Stimulated activated CD4-positive, alpha-beta T cell treated with anti-CD3 and anti-CD28 coated beads, Interleukin-1b, Interleukin-23, amount 100 ng/mL, for 1 hour (primary cell): ENCODE results near the gene FGFR1OP2.
"Not testable (repeated sequence)": the region's sequence is repeated elsewhere in the genome, so short reads cannot be mapped to it uniquely, and the experiment has no call there.

ENCODE experiments used
- DNase-seq, 2 donors: peaks; one replicate each; pipeline ENCODE4 v3.0.0-alpha.2; 2020; ENCODE audit warnings: low read depth in 2 of 2

Gene FGFR1OP2

DNA sequence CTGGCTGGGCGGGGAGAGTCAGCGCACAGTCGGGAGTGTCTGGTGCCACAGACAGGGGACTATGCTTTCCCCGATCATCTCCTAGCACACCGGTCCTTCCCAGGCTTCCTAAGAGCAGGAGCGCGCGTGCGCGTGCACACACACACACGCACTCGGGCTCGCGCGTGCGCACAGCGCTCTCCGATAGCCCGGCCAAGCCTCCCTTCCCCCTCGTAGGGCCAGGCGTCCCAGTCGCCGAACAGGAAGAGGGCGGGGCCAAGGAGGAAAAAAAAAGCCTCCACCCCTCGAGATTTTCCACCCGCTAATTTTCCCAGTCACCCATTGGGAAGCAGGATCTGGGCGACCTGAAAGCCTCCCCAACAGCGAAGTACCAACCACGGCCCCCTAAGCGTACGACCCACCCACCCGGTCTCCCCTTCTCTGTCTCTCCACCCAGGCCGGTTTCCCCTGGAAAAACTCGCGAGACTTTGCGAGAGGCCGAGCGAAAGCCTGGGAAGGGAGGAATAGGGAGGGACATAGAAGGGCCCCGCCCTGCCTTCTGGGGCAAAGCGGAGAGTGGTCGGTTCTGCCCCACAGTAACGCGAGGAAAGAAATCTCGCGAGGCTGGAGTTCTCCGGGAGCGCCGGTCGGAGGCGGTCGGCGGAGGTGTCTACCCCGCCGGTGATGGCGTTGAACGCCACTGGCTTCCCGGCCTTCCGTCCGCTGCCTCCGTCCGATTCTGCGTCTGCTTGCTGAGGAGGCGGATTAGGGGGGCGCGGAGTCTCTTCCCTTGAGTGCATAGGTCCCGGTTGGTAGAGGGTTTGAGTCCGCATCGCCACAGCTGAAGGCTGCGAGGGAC, at the start of gene FGFR1OP2, which contains the start of gene INTS13:
TSS of gene FGFR1OP2 (plus strand) at position 608 of the 838 bp plus-strand sequence. CDS start 15,689 bp downstream, outside the sequence.
TSS of gene INTS13 (minus strand) at position 119 of the 838 bp plus-strand sequence. CDS start 1,178 bp downstream, outside the sequence.
- DNase-seq: peak; percentile 90 to 92

DNA sequence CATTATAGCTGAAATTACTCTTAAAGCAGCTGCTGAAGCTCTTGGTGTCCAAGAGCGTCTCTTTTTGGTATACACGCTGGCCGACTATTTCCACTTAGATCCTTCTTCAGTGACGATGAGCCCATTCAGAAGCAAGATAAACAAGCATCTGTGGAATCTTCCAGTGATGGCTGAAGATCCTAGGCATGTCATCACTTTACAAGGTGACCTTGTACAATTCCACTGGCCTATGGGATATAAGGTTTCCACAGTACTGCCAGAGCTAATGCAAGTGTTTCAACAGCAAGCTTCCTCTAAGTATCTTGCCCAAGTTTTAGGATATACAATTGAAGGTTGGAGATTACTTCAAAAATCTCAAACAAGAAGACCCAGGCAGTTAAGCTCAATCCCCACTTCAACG, 47.5 kb upstream of the FGFR1OP2 start:
- no peak for DNase-seq

DNA sequence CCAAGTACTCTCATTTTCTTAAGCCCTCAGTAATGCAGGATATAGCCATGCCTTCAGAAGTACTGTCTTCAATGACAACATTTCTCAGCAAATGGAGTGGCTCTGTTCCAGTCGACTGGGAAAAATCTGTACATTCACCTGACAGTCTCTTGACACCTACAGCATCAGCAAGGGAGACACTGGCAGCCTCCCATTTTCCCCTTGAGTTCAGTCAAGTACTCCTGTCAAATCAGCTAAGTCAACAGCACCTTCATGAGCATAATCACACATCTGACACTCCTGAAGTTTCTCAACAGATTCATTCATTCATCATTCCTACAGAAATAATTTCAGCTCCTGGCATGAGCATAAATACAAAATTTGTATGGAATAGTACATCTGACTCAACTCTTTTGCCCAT, 46.6 kb upstream of the FGFR1OP2 start:
- no peak for DNase-seq

DNA sequence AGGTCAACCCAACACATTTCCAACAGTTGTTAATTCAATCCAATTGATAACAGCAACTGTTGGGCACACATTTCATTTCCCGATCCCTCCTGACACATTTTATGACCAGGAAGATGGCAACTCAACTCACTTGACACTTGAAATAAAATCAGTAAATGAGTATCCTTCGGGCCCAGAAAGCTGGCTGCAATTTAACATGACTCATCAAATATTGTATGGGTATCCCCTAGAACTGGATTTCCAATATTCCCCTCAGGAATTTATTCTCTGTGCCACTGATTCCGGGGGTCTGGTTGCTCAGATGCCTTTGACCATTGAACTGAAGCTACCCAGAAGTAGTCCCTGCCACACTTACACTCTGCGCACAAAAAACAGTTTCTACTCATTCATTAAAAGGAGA, 42.6 kb upstream of the FGFR1OP2 start:
- no peak for DNase-seq

DNA sequence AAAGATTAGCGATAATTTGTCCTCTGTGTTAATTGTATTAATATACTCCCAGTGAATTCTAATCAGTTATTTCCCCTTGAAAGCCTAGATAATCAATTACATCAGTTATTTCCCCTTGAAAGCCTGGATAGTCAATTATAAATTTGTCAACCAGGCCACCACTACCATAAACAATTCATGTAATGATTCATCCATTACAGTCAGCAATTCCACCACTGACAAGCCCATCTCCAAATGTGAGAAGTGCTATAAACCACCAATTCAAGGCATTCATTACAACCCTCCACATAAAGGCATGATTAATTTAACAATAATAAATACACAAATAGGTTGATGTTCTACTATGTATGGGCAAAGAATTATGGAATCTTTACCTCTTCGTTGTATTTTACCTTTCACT, 41.4 kb upstream of the FGFR1OP2 start:
- DNase-seq: no peak

DNA sequence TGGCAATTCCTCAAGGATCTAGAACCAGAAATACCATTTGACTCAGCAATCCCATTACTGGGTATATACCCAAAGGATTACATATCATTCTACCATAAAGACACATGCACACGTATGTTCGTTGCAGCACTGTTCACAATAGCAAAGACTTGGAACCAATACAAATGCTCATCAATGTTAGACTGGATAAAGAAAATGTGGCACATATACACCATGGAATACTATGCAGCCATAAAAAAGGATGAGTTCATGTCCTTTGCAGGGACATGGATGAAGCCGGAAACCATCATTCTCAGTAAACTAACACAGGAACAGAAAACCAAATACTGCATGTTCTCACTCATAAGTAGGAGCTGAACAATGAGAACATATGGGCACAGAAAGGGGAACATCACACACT, 34.9 kb upstream of the FGFR1OP2 start:
- not testable (repeated sequence) for DNase-seq

DNA sequence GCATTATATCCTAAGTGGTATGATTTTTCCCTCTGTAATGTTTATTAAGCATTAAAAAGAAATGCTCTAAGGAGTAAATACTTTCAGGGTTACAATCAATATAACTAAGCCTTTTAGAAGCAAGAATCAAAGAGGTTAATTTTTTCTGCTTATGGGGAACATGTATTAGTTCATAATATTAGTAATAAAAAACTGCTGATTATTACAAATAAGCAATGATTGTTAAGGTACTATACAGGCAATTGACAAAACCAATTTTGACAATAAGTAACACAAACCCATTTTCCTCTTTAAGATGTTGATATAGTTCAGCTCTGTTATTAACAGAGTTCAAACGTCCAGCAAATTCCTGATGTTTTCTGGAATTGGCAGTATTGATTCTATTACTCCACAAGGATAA, 32.2 kb upstream of the FGFR1OP2 start:
- DNase-seq: no peak

DNA sequence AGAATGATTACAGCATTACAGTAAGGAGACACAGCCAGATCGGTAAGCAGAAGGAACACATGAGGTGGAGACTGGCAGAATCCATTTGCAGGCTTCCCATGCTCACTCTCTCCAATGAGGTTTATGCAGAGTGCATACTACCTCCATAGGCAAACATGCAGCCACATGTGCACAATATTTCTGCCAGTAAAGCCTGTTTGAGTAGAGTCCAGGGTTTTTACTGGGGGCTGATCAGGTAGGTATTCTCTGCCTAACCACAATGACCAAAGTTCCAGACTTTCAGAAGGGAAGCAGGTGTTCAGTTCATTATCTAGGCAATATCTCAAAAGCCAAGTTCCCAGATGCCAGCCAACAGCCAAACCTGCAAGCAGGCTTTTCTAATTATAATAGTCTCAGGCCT, 31.6 kb upstream of the FGFR1OP2 start:
- DNase-seq: no peak

DNA sequence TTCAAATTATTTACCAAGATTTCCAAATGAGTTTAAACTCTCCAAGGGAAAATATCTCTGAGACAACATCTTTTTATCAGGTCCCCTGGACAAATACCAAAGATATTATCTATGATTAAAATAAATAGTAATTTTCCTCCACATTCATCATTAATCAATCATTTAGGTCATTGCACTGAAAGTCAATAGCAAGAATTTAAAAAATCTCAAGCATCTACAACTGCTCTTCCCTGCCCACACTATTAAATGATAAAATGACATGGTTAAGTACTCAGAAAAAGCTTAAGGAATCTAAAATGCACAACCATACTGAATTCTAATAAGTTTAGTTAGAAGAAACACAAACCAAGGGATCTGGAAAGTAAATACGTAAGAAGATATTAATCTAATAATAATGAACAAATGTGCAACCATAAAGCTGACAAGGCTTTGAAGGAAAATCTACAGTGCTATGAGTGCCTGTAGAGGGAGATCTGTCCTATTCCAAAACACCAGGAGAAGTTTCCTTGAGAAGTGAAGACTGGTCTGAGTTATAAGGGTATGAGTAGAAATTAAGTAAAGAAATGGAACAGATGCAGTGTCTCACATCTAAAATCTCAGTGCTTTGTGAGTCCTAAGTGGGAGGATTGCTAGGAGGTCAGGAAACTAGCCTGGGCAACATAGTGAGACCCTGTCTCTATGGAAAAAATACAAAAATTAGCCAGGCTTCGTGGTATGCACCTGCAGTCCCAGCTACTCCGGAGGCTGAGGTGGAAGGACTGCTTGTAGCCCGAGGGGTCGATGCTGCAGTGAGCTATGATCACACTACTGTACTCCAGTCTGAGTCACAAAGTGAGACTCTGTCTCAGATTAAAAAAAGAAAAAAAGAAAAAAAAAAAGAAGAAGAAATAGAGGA, 19.7 kb upstream of the FGFR1OP2 start:
- no peak for DNase-seq

DNA sequence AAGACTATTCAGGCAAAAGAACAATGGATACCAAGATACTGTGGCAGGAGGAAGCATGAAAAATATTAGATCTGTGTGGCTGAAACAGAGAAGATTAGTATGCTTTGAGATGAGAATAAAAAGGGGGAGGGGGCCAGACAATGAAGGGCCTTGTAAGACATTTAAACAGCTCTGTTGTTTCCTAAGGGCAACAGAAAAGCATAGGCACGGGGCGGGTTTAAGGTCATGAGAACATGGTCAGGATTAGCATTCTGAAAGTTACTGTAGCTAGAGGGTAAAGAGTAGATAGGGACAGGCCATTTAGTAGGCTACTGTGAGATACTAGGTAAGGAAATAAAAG, 19.1 kb upstream of the FGFR1OP2 start:
- DNase-seq: no peak

DNA sequence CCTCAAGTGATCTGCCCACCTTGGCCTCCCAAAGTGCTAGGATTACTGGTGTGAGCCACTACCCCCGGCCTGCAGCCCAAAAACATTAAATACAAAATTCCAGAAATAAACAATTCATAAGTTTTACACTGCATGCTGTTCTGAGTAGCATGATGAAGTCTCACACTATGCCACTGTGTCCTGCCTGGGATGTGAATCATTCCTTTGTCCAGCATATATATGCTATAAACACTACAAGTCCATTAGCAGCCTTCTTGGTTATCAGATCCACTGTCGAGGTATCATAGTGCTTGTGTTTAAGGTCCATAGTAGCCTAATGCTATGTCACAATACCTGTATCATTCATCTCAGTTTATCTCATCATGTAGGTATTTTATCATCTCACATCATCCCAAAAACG, 16.4 kb upstream of the FGFR1OP2 start:
- no peak for DNase-seq

DNA sequence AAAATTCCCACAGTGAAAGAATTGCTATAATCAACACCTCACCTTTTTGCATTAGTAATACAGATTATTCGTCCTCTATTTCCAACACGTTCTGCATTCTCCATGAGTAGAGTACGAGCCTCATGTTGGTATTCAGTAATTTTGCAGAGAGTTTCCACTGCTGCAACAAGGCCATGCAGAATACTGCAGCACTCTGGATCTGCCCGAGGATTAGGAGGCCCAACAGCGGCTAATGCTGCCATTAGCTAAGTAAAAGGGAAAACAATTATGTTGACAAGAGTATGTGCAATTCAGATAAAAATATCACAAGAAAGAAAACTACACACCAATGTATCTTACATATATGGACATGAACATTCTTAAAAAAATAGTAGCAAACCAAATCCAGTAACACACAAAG, 9.6 kb upstream of the FGFR1OP2 start:
- no peak for DNase-seq

DNA sequence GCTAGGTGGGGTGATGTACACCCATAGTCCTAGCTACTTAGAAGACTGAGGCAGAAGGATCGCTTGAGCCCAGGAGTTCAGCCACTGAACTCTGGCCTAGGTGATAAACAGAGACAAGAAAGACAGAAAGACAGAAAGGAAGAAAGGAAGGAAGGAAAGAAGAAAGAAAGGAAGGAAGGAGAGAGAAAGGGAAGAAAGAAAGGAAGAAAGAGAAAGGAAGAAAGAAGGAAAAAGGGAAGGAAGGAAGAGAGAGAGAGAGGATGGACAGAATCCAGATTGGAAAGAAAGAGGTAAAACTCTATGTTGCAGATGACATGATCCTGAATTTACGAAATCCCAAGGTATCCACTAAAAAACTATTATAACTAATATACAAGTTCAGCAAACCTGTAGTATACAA, 8.7 kb upstream of the FGFR1OP2 start:
- DNase-seq: no peak

DNA sequence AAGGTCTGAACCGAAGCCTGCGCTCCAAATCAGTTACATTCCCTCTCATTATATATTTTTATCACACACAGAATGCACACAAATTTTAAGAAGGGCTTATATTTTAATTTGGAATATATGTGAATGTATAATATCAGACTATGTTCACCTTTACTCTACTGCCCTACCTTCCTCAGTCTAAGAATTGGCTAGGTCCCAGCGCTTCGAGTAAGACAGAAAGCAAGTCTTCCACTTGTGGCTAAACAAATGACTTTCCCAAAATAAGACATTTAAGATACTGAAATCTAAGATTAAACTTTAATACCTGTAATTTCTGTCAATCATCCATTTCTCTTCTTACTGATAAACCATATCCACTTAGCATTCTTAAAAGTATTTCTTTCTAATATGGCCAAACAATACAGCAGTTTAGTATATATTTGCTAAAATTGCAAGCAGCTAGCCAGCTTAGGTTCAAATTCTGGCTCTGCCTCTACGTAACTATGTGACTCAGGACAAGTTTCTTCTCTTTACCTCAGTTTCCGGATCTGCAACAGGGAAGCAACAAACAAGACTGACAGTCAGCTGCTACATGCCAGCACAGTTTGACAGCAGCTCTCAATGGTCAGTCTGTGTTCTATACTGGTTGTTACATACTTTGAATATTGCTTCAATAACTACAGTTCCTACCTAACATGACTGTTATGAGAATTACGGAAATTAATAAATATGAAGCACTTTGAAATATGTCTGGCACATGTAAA, 2.5 kb upstream of the FGFR1OP2 start:
- no peak for DNase-seq

DNA sequence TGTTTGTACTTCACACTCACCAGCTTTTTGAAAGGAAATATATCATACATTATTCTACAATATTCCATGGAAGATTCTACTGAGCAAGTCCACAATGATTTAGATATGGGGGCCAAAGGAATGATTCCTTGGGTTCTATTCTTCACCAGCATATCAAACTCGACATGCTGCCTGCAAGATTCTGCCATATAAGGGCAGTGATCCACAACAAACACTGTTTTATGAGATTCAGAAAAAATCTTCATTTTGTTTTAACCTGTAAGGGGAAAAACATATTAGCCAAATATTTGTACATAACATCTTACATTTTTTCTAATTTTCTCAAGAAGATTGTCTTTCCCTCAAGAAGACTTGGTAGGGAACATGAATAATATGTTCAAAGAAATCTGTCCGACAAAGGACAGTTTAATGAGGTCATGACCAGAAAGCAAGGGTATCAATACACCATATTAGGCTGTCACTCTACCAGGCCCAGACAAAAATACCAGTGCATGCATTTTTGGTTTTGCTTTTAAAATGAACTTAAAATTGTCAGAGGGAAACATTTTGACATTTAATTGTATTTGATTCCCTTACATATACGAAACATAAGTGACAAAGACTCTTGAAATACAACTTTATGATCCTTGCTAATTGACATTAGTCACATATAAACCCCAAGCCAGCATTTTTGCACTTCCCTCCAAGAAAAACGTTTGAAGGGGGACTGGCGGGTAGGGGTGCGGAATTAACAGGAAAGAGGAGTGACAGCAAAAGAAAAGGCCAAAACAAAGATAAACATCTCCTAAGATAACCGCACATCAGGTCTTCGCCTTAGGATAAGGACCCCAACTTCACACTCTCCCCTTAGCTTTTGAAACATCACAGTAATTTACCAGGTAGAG, 1.5 kb upstream of the FGFR1OP2 start:
- DNase-seq: no peak

DNA sequence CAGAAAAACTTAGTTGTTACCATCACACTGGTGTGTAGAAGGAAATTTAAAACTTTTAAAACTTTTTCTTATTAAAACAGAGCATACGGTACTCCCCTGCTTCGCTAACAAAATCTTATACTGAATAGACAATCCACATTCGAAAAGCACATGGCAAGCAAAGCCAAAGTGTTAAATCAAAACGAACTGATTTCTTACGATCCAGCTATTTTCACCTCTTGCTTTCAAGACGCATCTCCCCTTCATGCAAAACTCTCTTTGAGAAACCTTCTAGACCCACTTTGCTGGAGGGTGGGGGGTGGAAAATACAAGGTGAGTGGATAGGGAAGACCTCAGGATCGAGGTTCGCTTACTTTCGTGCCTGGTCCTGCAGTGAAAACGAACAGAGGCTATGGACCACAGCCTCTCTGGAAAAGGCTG, 817 bp upstream of the FGFR1OP2 start:
- DNase-seq: no peak

DNA sequence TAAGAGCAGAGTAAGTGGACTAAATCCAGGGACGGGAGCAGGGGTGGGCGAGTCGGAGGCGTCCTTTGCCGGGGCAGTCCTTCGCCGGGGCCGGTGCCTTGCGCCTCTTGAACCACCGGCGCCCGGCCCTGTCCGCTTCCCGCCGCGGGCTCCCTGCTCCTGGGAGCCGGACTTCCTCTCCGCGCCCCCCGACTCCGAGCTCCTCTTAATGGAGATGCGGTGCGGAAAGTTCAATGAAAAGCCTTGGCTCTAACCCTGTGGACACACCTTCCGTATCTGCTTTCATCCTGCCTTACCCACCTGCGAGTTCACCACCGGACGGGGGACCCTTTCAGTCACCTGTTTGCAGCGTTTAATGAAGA, 412 bp downstream of the FGFR1OP2 start:
- no peak for DNase-seq

DNA sequence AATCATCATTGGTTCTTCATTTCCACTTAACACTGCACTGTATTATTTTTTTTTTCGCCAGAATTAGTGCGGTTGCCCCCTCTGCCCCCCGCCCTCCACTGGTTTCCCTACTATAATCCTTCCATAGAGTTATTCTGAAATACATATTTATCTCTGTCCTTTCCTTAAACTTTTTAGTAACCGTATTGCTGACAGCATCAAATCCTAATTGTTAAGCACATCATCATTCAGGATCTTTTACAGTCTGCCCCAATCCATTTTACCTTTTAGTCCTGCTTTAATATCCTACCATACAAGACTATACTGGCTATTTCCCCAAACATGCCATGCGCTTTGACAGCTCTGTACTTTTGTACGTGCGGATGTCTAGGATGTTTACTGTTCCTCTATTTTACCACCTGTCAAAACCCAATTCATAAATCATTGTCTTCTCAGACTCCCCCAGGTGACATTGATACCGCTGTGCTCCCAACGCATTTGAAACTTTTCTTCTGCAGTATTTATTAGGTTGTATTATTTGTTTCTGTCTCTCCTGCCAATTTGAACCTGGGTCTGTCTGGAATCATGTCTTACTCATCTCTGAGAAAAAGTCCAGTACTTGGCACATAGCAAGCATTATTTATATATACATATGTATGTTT, 1.0 kb downstream of the FGFR1OP2 start:
- no peak for DNase-seq

DNA sequence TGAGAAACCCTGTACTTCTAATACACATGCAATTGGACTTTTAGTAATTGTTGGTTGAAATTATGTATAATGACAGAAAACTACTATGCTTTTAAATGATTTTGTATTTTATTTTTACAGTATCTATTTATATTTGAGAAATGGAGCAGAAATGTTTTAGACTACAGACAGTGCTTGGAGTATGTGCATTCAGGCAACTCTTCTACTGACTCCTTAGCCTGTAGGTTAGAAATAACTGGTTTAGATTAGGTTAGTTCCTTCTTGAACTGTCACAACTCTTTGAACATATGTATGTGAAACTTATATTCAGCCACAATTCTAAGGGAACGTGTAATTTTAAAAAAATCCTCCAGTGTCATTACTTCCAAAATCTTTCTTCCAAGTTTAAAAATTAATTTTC, 1.7 kb downstream of the FGFR1OP2 start:
- DNase-seq: no peak

DNA sequence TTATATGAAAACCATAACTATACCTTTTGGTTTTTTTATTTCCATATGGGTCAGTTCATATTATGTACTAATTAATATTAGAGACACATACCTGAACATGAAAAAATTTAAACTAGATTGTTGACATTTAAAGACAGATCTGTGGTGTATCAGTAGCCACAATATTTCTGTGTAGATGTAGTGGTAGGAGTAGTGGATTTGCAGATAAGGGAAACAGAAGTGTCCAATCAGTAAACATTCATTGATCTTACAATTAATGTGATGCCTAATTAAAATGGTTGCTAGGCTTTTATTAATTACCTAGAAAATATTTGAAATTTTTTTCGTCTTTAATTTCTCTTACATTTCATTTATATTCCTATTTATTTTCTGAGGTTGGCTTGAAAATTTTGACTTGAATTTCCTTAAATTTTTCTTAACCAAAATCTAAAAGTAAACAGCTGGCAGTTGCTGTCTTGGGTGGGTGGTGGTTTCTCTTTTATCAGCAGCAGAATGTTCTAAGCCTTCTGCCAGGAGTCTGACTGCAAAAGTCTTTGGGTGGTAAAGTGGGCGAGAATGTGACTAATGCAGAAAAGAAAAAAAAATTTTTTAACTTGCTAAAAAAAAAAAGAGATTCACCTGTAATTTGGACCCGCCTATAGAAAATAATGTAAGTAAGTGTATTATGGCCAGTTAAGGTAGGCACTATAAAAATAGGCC, 2.4 kb downstream of the FGFR1OP2 start:
- DNase-seq: no peak
